Loucy (cell line): ENCODE results near the gene FES.
A peak's percentile ranks its signal among the peaks of the same experiment; 100 is the strongest.

Source experiments
- H2AFZ ChIP-seq: fragments of 200-600 bp; sonication (generic); 2 replicates; pipeline ENCODE4 v1.6.0; 2016; ENCODE audit warnings: antibody characterized with exemption, mild to moderate bottlenecking, low read length, moderate library complexity
- H3F3A ChIP-seq: fragments of 200-600 bp; 2 replicates; pipeline ENCODE4 v1.6.0; 2016; ENCODE audit warnings: antibody characterized with exemption, low read depth, mild to moderate bottlenecking
- H3K27me3 ChIP-seq: fragments of 200-600 bp; sonication (generic); 2 replicates; pipeline ENCODE4 v1.6.1; 2014; ENCODE audit warnings: low read length, mild to moderate bottlenecking; ENCODE audit not compliant: insufficient read depth, poor library complexity, severe bottlenecking
- H3K36me3 ChIP-seq: fragments of 200-600 bp; sonication (generic); 2 replicates; pipeline ENCODE4 v1.6.1; 2016; ENCODE audit warnings: low read length; ENCODE audit not compliant: insufficient read depth
- H3K4me1 ChIP-seq: fragments of 200-600 bp; sonication (generic); 2 replicates; pipeline ENCODE4 v1.5.1; 2014; ENCODE audit warnings: low read length, mild to moderate bottlenecking; ENCODE audit not compliant: insufficient read depth, poor library complexity, severe bottlenecking
- H3K4me2 ChIP-seq: fragments of 200-600 bp; sonication (generic); 2 replicates; pipeline ENCODE4 v1.6.0; 2014; ENCODE audit warnings: antibody characterized with exemption, low read length, low read depth, mild to moderate bottlenecking; ENCODE audit not compliant: poor library complexity, severe bottlenecking
- H3K4me3 ChIP-seq: fragments of 200-600 bp; sonication (generic); 2 replicates; pipeline ENCODE4 v1.5.1; 2014; ENCODE audit warnings: low read length, mild to moderate bottlenecking, mixed read lengths; ENCODE audit not compliant: poor library complexity, severe bottlenecking
- H3K79me2 ChIP-seq: fragments of 200-600 bp; sonication (generic); 2 replicates; pipeline ENCODE4 v1.6.1; 2014; ENCODE audit warnings: low read length; ENCODE audit not compliant: insufficient read depth
- H3K9ac ChIP-seq: fragments of 200-600 bp; sonication (generic); 2 replicates; pipeline ENCODE4 v1.6.0; 2014; ENCODE audit warnings: mild to moderate bottlenecking, low read depth, low read length, moderate library complexity; ENCODE audit not compliant: poor library complexity, severe bottlenecking
- H3K9me2 ChIP-seq: fragments of 200-600 bp; sonication (generic); replicated peaks from 2 replicates; pipeline ENCODE4 v1.6.1; 2016; ENCODE audit warnings: low read depth, low read length, mixed read lengths
- H3K9me3 ChIP-seq: fragments of 200-600 bp; sonication (generic); 2 replicates; pipeline ENCODE4 v1.6.1; 2014; ENCODE audit warnings: mild to moderate bottlenecking, antibody characterized with exemption, low read length, low read depth; ENCODE audit not compliant: insufficient read depth
- H4K20me1 ChIP-seq: fragments of 200-600 bp; sonication (generic); 2 replicates; pipeline ENCODE4 v1.6.0; 2014; ENCODE audit warnings: antibody characterized with exemption, low read length, mild to moderate bottlenecking; ENCODE audit not compliant: insufficient read depth, poor library complexity, severe bottlenecking
- EZH2phosphoT487 ChIP-seq: fragments of 200-600 bp; IDR thresholded peaks from 2 replicates; pipeline ENCODE4 v1.6.1; 2018; ENCODE audit warnings: antibody characterized with exemption, mild to moderate bottlenecking, moderate library complexity, borderline replicate concordance
- TF ChIP-seq, protein P1 (sequence below): fragments of 200-600 bp; sonication (generic); conservative IDR thresholded peaks from 2 replicates; pipeline ENCODE4 v1.5.1; 2014; ENCODE audit warnings: mild to moderate bottlenecking, antibody characterized with exemption, low read length

Gene FES

GRCh38 chr15:90866161-90866715 is 18.1 kb upstream of the FES start:
- Histone ChIP-seq H4K20me1 (no peaks in the 10 kb centered on the region), H3K27me3 (no peaks in the 10 kb centered on the region), H3K9me2 (no peaks in the 10 kb centered on the region), H3K4me2 (no peak overlapping the region), H3K4me3 (no peak overlapping the region), H3K36me3 (no peaks in the 10 kb centered on the region), H3K9me3 (no peaks in the 10 kb centered on the region), H3K4me1 (peaks cover 27% of the 10 kb centered on the region), H2AFZ (no peak overlapping the region), H3K79me2 (peaks cover 13% of the 10 kb centered on the region), H3F3A (peaks cover 14% of the 10 kb centered on the region; the same call in 1 of the 2 replicates), H3K9ac (no peak overlapping the region)
- TF ChIP-seq, protein P1, sequence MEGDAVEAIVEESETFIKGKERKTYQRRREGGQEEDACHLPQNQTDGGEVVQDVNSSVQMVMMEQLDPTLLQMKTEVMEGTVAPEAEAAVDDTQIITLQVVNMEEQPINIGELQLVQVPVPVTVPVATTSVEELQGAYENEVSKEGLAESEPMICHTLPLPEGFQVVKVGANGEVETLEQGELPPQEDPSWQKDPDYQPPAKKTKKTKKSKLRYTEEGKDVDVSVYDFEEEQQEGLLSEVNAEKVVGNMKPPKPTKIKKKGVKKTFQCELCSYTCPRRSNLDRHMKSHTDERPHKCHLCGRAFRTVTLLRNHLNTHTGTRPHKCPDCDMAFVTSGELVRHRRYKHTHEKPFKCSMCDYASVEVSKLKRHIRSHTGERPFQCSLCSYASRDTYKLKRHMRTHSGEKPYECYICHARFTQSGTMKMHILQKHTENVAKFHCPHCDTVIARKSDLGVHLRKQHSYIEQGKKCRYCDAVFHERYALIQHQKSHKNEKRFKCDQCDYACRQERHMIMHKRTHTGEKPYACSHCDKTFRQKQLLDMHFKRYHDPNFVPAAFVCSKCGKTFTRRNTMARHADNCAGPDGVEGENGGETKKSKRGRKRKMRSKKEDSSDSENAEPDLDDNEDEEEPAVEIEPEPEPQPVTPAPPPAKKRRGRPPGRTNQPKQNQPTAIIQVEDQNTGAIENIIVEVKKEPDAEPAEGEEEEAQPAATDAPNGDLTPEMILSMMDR, result no peak
- TF ChIP-seq EZH2phosphoT487, result no peak

- H3K9ac ChIP-seq, result no peak overlapping the region
- no peak overlapping the region for H2AFZ ChIP-seq
- no peaks in the 10 kb centered on the region for H3K9me2 ChIP-seq
- no peak overlapping the region for H3K4me2 ChIP-seq
- H3K4me3 ChIP-seq, result no peak overlapping the region
- peaks cover 14% of the 10 kb centered on the region; the same call in 1 of the 2 replicates for H3F3A ChIP-seq
- TF ChIP-seq, protein P1, result no peak
- no peak for TF ChIP-seq EZH2phosphoT487
- no peaks in the 10 kb centered on the region for H3K9me3 ChIP-seq
- no peaks in the 10 kb centered on the region for H3K27me3 ChIP-seq
- no peaks in the 10 kb centered on the region for H3K36me3 ChIP-seq
- H4K20me1 ChIP-seq, result no peaks in the 10 kb centered on the region
- H3K79me2 ChIP-seq, result peaks cover 16% of the 10 kb centered on the region
- peaks cover 27% of the 10 kb centered on the region for H3K4me1 ChIP-seq
Observed at GRCh38 chr15:90866800-90867199, 17.5 kb upstream of the FES start.

DNA sequence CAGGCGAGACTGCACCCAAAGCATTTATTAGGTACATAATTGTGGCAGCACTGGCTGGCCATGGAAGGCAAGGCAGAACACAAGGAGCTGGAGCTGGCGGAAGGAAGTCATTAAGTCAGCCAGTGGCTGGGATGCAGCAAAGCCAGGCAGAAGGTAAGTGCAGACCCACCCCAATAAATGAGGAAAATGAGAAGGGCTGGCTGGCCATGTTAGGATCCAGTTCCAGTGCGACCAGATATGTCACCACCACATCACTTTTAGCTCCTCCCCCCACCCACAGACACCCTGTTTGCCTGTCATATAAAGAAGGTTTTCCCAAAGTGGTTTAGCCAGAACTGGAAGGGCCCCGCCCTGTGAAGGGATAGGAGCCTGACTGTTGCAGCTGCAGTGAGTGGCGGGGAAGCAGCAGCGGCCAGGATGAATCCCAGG is 16.0 kb upstream of the FES start, which contains the start of gene FURIN:
FURIN (plus strand) TSS at position 328 of the 429 bp plus-strand sequence. CDS start 7,153 bp downstream, outside the sequence.
- H3K9ac ChIP-seq, result peak within 1 kb of the TSS; percentile 78
- H3K79me2 ChIP-seq, result peaks cover 30% of the 10 kb centered on the region
- H3K27me3 ChIP-seq, result no peaks in the 10 kb centered on the region
- H3F3A ChIP-seq, result peaks cover 14% of the 10 kb centered on the region; the same call in 1 of the 2 replicates
- H3K36me3 ChIP-seq, result no peaks in the 10 kb centered on the region
- no peak for TF ChIP-seq EZH2phosphoT487
- TF ChIP-seq, protein P1, result no peak
- H3K4me1 ChIP-seq, result peaks cover 39% of the 10 kb centered on the region
- peak within 1 kb of the TSS; percentile 80 for H3K4me2 ChIP-seq
- 0 out of 2 replicates have a peak within 1 kb of the TSS, but pooled peaks have one; percentile 1 for H2AFZ ChIP-seq
- H4K20me1 ChIP-seq, result peaks cover 8% of the 10 kb centered on the region
- no peaks in the 10 kb centered on the region for H3K9me2 ChIP-seq
- H3K4me3 ChIP-seq, result peak within 1 kb of the TSS; percentile 80
- H3K9me3 ChIP-seq, result no peaks in the 10 kb centered on the region
